Upper lobe of left lung (tissue), 4 donors: ENCODE measurements around the gene CCDC81.

Experiments used
- EP300 ChIP-seq, 4 donors: sonication (generic); formaldehyde crosslinking; IDR thresholded peaks; one replicate each; pipeline ENCODE4 v1.5.1; 2017; ENCODE audit warnings: antibody characterized with exemption in 4 of 4, control low read depth in 2 of 4
- POLR2AphosphoS5 ChIP-seq, 2 donors: sonication (generic); formaldehyde crosslinking; IDR thresholded peaks; one replicate each; pipeline ENCODE4 v1.5.1; 2017; ENCODE audit warnings: antibody characterized with exemption in 2 of 2
- TF ChIP-seq, protein P1 (sequence below), 6 experiments: fragments of 450-650 bp in 4 of 6; fragments of 200-600 bp in 2 of 6; sonication (generic) in 2 of 6; IDR thresholded peaks; one replicate each; pipeline ENCODE4 v1.5.1; 2016 to 2019; ENCODE audit warnings: antibody characterized with exemption in 6 of 6

DNA sequence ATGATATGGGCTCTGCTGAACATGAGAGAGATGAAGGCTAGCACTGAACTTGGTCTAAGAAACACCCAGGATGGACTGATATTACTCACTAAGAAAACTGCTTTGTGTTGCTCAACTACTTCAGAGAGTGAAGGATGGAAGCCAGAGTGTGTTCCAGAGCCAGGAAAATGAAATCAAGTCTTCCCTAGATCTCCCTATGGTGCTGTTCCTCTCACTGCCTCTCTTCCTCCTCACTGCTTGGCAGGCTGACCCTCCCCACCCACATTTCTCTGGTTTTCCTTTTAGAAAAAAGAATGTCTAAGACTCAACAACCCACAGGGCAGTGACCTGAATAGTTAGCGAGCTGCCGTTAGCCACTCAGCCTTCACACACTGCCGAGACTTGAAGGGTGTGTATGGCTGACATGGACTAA lies 65.6 kb downstream of the CCDC81 start:
- TF ChIP-seq, protein P1, sequence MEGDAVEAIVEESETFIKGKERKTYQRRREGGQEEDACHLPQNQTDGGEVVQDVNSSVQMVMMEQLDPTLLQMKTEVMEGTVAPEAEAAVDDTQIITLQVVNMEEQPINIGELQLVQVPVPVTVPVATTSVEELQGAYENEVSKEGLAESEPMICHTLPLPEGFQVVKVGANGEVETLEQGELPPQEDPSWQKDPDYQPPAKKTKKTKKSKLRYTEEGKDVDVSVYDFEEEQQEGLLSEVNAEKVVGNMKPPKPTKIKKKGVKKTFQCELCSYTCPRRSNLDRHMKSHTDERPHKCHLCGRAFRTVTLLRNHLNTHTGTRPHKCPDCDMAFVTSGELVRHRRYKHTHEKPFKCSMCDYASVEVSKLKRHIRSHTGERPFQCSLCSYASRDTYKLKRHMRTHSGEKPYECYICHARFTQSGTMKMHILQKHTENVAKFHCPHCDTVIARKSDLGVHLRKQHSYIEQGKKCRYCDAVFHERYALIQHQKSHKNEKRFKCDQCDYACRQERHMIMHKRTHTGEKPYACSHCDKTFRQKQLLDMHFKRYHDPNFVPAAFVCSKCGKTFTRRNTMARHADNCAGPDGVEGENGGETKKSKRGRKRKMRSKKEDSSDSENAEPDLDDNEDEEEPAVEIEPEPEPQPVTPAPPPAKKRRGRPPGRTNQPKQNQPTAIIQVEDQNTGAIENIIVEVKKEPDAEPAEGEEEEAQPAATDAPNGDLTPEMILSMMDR (IDR thresholded peaks at IDR 0.05): no peak
- TF ChIP-seq EP300 (IDR thresholded peaks at IDR 0.05) (no peak), POLR2AphosphoS5 (IDR thresholded peaks at IDR 0.05) (no peak)
